Stimulated activated CD4-positive, alpha-beta T cell treated with anti-CD3 and anti-CD28 coated beads, Interleukin-4, amount 100 ng/mL, for 24 hours (primary cell): ENCODE data around the gene ADAMTS1.

ENCODE experiments used
- DNase-seq: peaks from one replicate; pipeline ENCODE4 v3.0.0-alpha.2; 2020

Gene ADAMTS1

DNA sequence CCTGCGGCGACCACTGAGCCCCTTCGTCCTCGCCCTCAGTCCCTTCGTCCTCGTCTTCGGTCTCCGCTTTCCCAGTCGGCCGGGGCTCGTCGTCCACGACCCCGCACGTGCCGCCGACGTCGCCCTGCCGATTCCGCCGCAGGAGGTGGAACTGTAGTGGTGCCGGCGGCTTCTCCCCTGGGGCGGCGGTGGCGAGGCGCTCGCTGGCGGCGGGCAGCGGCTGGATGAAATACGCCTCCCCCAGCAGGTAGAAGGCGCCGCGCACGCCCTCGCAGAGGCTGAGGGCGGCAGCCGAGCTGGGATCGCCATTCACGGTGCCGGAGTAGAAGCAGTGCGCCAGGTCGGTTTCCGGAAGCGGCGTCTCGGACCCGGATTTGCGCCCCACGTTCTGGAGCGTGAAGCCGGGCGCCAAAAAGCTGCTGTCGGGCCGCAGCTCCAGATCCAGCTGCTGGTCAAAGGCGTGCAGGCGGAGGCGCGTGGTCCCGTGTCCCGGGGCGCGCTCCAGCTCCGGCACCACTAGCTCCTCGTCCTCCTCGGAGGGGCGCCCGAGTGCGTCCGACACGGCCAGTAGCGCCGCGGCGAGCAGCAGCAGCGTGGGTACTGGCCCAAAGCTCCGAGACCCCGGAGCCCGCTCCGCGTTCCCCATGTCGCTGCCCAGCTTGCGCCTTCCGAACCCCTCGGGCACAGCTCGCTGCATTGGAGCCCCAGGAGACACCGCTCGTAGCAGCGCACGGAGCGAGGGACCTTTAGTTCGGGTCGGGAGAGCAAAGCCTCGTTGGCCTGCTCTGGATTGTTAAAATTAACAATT is 747 bp downstream of the ADAMTS1 start:
- DNase-seq = no peak

GRCh38 chr21:26843933-26844257 is 1.3 kb downstream of the ADAMTS1 start:
- no peak for DNase-seq

GRCh38 chr21:26842974-26843932 is 2.0 kb downstream of the ADAMTS1 start:
- no peak for DNase-seq

GRCh38 chr21:26842300-26842699 is 2.9 kb downstream of the ADAMTS1 start:
- DNase-seq = no peak

- DNase-seq = no peak
These were observed 4.3 kb downstream of the ADAMTS1 start for GRCh38 chr21:26840912-26841311.

- DNase-seq = no peak
These were observed 5.0 kb downstream of the ADAMTS1 start for GRCh38 chr21:26840201-26840600.

DNA sequence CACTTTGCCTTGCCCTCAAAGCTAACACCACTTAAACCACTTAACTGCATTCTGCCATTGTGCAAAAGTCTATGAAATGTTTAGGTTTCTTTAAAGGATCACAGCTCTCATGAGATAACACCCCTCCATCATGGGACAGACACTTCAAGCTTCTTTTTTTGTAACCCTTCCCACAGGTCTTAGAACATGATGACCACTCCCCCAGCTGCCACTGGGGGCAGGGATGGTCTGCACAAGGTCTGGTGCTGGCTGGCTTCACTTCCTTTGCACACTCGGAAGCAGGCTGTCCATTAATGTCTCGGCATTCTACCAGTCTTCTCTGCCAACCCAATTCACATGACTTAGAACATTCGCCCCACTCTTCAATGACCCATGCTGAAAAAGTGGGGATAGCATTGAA is 7.7 kb downstream of the ADAMTS1 start:
- DNase-seq = no peak

DNA sequence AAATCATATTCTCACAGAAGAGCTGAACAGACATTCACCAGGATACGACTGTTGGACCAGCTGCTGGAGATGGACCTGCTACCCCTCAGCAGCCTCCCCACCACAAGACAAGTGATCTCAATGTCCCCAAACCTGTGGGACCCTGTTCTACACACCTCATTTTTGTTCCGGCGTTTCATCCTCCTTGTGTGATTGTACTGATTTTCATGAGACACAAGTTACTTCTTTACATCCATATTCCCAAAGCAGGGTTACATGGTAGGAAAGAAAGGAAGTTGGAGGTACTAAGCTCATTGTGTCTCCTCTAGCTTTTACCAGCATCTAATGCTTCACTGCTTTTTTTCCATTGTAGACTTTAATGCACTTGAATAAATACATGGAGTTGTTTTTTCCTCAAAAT is 8.7 kb downstream of the ADAMTS1 start:
- DNase-seq = no peak

DNA sequence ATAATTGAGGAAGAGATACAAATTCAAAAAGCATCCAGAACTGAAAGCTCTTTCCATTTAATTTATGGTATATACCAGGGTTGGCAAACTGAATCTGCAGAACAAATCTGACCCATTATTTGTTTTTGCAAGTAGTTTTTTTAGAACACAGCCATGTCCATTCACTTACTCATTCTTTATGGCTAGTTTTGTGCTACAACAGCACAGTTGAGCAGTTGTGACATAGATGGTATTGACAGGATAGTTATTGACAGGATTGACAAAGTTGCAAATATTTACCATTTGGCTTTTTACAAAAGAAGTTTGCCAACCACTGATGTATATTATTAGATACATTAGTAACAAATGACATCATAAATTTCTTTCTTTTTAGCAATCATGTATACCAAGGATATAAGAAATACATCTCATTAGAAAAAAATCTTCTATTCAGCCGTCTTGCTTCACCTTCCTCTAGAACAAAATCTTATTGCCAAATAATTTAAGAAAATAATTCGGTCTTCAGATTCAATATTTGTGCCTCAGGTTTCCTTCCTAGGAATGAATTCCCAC is 9.4 kb downstream of the ADAMTS1 start:
- no peak for DNase-seq

GRCh38 chr21:26835027-26835713 is 10.0 kb downstream of the ADAMTS1 start:
- no peak for DNase-seq

DNA sequence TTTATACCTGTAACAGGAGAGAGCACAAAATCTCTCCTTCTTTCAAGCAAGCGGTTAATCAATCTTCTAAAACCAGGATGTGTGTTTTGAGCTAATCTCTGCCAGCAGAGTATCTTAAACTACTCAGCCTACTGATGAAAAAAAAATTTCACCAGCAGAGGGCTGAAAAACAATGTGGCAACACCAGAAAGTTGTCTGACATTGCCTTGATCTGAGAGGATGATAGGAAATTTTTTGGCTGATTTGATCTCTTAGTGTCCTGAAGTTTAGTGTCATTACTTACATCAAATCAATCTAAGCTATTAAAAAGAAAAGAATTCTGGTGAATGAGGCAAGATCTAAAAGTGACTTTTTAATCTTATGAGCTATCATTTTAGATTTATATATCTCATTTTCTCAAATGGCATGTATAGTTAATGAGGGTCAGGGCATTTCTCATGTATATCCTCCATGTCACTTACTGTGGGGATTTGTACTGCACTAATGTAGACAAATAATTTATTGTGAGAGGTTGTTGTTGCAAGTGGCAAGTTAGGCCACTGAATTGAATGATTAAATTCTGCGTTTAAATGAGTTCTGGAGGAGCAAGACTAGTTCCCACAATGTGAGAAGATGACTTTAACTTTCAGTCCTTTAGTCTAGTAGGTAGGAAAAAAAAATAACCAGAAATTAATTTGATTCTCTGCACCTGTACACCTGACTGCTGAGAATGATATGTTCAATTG is 10.9 kb downstream of the ADAMTS1 start:
- no peak for DNase-seq

DNA sequence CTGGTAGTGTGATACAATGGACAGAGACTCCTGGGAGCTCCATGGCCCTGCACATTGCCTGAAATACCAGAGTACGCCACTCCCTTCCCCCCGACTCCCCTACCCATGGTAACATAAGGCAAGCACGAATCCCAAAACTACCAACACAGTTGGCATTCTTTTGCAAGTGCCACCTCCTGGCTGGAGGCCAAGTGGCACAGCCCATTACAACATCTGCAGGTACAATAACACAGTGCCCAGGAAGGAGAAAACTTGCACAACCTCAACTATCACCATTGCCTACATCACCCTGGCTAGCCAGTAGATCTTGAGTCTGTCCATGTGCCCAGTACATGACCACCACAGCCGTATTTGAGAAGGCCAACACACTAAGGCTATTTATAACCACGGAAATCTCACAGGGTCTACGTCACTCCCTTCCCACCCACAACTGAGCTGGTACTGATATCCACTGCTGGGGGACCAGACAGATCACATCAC is 11.7 kb downstream of the ADAMTS1 start:
- DNase-seq = no peak

GRCh38 chr21:26833011-26833410 is 12.2 kb downstream of the ADAMTS1 start:
- DNase-seq = no peak

- no peak for DNase-seq
These were observed 12.7 kb downstream of the ADAMTS1 start for GRCh38 chr21:26832546-26832945.

GRCh38 chr21:26826801-26827200 is 18.4 kb downstream of the ADAMTS1 start:
- no peak for DNase-seq

DNA sequence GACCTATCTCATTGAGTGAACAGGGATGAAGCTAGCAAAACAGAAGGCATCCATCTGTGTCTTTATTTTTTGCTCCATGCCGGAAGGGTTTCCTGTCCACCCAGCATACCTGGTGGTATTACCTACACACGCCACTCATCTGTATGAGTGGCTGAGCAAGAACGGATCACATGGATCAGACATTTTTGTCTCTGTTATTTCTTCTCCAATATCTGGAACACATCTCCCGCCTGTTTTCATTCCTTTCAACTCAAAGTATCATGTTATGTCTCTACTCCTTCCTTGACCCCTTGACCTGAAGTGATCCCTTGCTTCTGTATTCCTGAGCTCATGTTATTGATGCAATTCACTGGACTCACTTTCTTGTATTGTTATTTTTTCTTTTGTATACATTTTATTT is 24.7 kb downstream of the ADAMTS1 start:
- no peak for DNase-seq

GRCh38 chr21:26819740-26820324 is 25.4 kb downstream of the ADAMTS1 start:
- no peak for DNase-seq

DNA sequence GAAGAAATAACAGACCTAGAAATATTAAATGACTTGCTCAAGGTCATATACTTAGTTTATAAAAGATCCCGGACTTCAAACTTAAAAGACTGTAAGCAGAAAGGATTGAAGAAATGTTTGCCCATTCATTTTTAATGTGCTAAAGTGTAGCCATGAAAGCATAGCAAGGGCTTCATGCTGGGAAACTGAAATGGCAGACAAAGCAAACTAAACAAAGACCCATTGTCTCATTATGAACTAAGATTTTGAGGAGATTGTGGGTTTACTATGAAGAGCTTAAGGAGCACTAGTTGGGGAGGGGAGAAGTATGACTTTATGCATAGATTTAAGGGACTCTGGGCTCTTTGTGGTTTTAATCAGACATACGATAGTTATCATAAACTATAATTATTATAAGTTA is 26.3 kb downstream of the ADAMTS1 start:
- no peak for DNase-seq

- DNase-seq = no peak
These were observed 30.0 kb downstream of the ADAMTS1 start for GRCh38 chr21:26815197-26815596.

DNA sequence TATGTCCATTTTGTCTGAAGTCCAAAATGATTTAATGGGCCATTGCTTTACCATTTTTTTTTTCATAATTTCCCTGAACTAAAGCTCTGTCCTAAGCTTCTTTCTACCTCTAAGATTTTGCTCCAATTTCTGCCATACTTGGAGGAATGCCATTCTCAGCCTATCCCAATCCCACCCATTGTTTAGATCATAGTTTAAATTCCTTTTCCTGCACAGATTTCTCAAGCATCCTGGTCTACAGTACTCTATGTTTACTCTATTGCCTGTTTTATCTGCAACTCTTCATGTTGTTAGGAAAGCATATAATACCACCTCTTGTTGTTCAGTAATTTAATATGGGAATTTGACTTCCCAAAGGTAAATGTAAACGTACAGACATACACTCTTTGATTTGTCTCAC is 30.8 kb downstream of the ADAMTS1 start:
- DNase-seq = no peak

DNA sequence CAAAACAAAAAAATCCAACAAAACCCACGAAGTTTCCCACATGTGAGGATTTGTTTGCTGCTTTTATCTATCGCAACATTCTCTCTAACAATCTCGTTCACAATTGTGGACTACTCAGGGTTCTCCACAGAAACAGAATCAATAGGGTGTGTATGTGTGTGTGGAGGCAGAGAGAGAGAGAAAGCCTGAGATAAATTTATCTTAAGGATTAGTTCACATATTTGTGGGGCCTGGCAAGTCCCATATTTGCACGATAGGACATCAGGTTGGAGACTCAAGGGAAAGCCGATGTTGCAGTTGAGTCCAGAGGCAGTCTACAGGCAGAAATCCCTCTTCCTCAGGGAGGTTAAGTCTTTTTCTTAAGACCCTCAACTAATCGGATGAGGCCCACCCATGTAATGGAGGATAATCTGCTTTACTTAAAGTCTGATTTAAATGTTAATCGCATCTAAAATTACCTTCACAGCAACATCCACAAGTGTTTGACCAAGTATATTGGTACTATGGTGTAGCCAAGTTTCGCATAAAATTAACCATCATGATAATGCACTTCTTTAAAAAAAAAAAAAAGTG is 31.7 kb downstream of the ADAMTS1 start:
- DNase-seq = no peak

DNA sequence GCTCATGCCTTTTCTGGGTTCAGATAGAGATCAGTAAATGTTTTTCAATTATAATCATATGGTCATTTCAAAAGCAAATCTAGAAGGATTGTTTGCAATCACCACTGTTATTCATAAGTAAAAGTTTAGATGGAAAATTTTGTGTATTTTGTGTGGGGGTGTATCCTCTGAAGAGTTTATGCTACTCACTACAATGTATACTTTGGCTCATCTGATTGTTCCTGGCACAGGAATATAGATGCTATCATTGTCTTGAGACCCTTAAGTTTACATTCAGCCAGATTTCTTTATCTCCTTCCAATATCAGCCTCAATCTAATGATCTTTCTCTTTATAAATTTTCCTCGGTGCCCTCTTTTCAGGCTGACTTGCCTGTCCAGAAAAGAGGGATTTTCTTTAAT is 33.0 kb downstream of the ADAMTS1 start:
- DNase-seq = no peak
